Neuronal stem cell (in vitro differentiated cells): ENCODE data around the gene SLC34A3.

Experiments used
- DNase-seq: peaks from one replicate; pipeline ENCODE4 v3.0.0-alpha.2; 2013; ENCODE audit warnings: low spot score
- H2AFZ ChIP-seq: one replicate; pipeline ENCODE4 v1.6.1; 2013; ENCODE audit warnings: mild to moderate bottlenecking, low read length, inconsistent platforms
- H2AK5ac ChIP-seq: 2 replicates; pipeline ENCODE4 v1.6.1; 2013; ENCODE audit warnings: low read depth, mild to moderate bottlenecking, inconsistent platforms, low read length, moderate library complexity, mixed read lengths
- H2BK120ac ChIP-seq: 2 replicates; pipeline ENCODE4 v1.6.1; 2013; ENCODE audit warnings: low read depth, mild to moderate bottlenecking, inconsistent platforms, low read length, moderate library complexity, mixed read lengths
- H2BK12ac ChIP-seq: one replicate; pipeline ENCODE4 v1.6.1; 2013; ENCODE audit warnings: low read length, inconsistent platforms
- H2BK15ac ChIP-seq: 2 replicates; pipeline ENCODE4 v1.6.1; 2013; ENCODE audit warnings: mild to moderate bottlenecking, low read length, inconsistent platforms, mixed read lengths
- H2BK5ac ChIP-seq: one replicate; pipeline ENCODE4 v1.6.1; 2013; ENCODE audit warnings: inconsistent platforms, mild to moderate bottlenecking, low read length, moderate library complexity
- H3K14ac ChIP-seq: one replicate; pipeline ENCODE4 v1.6.1; 2013; ENCODE audit warnings: low read length, inconsistent platforms
- H3K18ac ChIP-seq: 2 replicates; pipeline ENCODE4 v1.6.1; 2013; ENCODE audit warnings: low read length, inconsistent platforms
- H3K23ac ChIP-seq: 2 replicates; pipeline ENCODE4 v1.6.1; 2013; ENCODE audit warnings: low read depth, mild to moderate bottlenecking, mixed read lengths, low read length, inconsistent platforms; ENCODE audit not compliant: poor library complexity
- H3K27ac ChIP-seq: replicated peaks from 3 replicates; pipeline ENCODE4 v1.5.1; 2013; ENCODE audit warnings: low read length, inconsistent platforms
- H3K27me3 ChIP-seq, 3 experiments: 2 replicates each; pipeline ENCODE4 v1.6.1; 2013; ENCODE audit warnings: low read length in 3 of 3, mild to moderate bottlenecking in 2 of 3, inconsistent platforms in 1 of 3, low read depth in 1 of 3, mixed read lengths in 1 of 3, moderate library complexity in 1 of 3; ENCODE audit not compliant: control insufficient read depth in 3 of 3, insufficient read depth in 3 of 3
- H3K36me3 ChIP-seq, 2 donors: replicated peaks in 1 of 2; 2 replicates each; pipeline ENCODE4 v1.6.1; 2013; ENCODE audit warnings: low read length in 2 of 2; ENCODE audit not compliant: control insufficient read depth in 2 of 2, insufficient read depth in 2 of 2
- H3K4ac ChIP-seq: 2 replicates; pipeline ENCODE4 v1.6.1; 2013; ENCODE audit warnings: inconsistent platforms, mild to moderate bottlenecking, low read length, moderate library complexity
- H3K4me1 ChIP-seq, 2 donors: 1 replicate in 1 of 2; 2 replicates in 1 of 2; pipeline ENCODE4 v1.6.1; 2013; ENCODE audit warnings: low read length in 2 of 2, low read depth in 1 of 2; ENCODE audit not compliant: control insufficient read depth in 2 of 2, insufficient read depth in 1 of 2
- H3K4me2 ChIP-seq: one replicate; pipeline ENCODE4 v1.6.1; 2013; ENCODE audit warnings: mild to moderate bottlenecking, low read length, inconsistent platforms; ENCODE audit not compliant: insufficient read depth, poor library complexity, severe bottlenecking
- H3K4me3 ChIP-seq, 2 donors: 2 replicates each; pipeline ENCODE4 v1.5.1; 2013; ENCODE audit warnings: low read length in 2 of 2, mild to moderate bottlenecking in 2 of 2, inconsistent platforms in 1 of 2, moderate library complexity in 1 of 2
- H3K79me1 ChIP-seq: one replicate; pipeline ENCODE4 v1.6.1; 2013; ENCODE audit warnings: low read depth, mild to moderate bottlenecking, inconsistent platforms, low read length, moderate library complexity
- H3K9ac ChIP-seq: one replicate; pipeline ENCODE4 v1.6.1; 2013; ENCODE audit warnings: mild to moderate bottlenecking, low read depth, low read length, inconsistent platforms; ENCODE audit not compliant: poor library complexity
- H3K9me3 ChIP-seq, 2 donors: replicated peaks in 1 of 2; 2 replicates each; pipeline versions ENCODE3 to v1.6.1; 2013; ENCODE audit warnings: low read length in 2 of 2, mild to moderate bottlenecking in 2 of 2, inconsistent platforms in 1 of 2, low read depth in 1 of 2, mixed read lengths in 1 of 2, moderate library complexity in 1 of 2; ENCODE audit not compliant: control insufficient read depth in 2 of 2, insufficient read depth in 1 of 2
- H4K8ac ChIP-seq: one replicate; pipeline ENCODE4 v1.6.1; 2013; ENCODE audit warnings: low read depth, mild to moderate bottlenecking, inconsistent platforms, low read length, moderate library complexity
- H4K91ac ChIP-seq: one replicate; pipeline ENCODE4 v1.6.1; 2013; ENCODE audit warnings: low read length, low read depth, mild to moderate bottlenecking, inconsistent platforms; ENCODE audit not compliant: poor library complexity
- WGBS, 2 donors: extraction: QIAGEN DNeasy Blood & Tissue Kit; methylation state at CpG; one replicate each; pipeline ENCODE4 v1.1.7; 2013; ENCODE audit warnings: missing lambda C conversion rate in 2 of 2, mixed read lengths in 1 of 2; ENCODE audit not compliant: insufficient read length in 2 of 2, insufficient replicate concordance in 1 of 2; ENCODE audit errors: extremely low coverage in 2 of 2; 5-methylcytosine and 5-hydroxymethylcytosine counted together

The SLC34A3 gene

DNA sequence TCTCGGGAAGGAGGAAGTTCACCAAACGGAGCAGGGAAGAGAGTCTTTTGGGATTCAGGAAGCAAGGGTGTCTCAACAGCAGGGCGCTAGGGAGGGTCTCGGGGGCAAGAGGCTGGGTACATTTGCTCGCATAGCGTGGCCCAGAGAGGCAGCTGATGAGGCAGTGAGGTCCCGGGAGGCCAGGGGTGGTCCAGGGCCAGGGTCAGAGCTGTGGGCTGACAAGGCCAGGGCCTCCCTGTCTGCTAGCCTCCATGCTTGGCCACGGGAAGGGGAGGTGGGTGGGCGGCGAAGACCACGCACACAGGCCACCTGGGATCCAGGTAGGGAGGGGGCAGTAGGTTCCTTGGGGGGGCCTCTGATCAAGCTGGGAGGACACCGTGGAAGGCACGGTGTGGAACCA lies 19.2 kb upstream of the SLC34A3 start:
- H2BK12ac ChIP-seq: no peak overlapping the region
- H2BK120ac ChIP-seq: no peak overlapping the region
- H2BK15ac ChIP-seq: no peak overlapping the region
- no peak overlapping the region for H3K4me3 ChIP-seq
- WGBS, 2 donors: no CpG with 5 or more reads among the region's 13 CpGs
- no peaks in the 10 kb centered on the region for H3K27me3 ChIP-seq
- peak overlapping the region; percentile 73 for H3K23ac ChIP-seq
- no peak for DNase-seq
- H2AFZ ChIP-seq: no peak overlapping the region
- no peak overlapping the region for H2AK5ac ChIP-seq
- H3K79me1 ChIP-seq: peaks cover 11% of the 10 kb centered on the region
- no peak overlapping the region for H4K91ac ChIP-seq
- no peak overlapping the region for H3K14ac ChIP-seq
- no peak overlapping the region for H3K4me2 ChIP-seq
- peaks cover 1 to 4% of the 10 kb centered on the region in 2 donors for H3K4me1 ChIP-seq
- no peak overlapping the region for H3K27ac ChIP-seq
- H3K9ac ChIP-seq: peak overlapping the region; percentile 21
- H3K9me3 ChIP-seq: peaks cover 0 to 1% of the 10 kb centered on the region in 2 donors
- H3K36me3 ChIP-seq: peaks cover 26 to 78% of the 10 kb centered on the region in 2 donors
- H4K8ac ChIP-seq: no peak overlapping the region
- H3K4ac ChIP-seq: no peak overlapping the region
- no peak overlapping the region for H2BK5ac ChIP-seq
- H3K18ac ChIP-seq: no peak overlapping the region

DNA sequence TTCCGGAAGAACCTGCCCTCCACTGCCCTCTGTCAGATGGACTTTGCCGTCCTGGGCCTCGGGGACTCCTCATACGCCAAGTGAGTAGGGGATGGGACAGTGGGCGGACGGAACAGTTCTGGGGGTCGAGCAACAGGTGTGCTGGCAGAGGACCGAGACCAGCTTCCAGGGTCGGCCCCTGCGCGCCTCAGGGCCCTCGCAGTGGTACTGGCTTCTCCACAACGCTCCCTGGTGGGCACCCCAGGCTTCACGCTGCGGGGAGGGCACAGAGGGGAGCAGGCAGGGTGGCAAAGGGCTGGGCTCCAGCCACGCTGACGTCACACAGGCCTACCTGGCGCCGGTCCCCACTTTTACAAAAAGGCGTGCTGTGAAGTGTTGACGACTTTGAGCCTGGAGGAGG lies 18.2 kb upstream of the SLC34A3 start:
- DNase-seq: no peak
- Histone ChIP-seq H3K9me3 (peaks cover 0 to 1% of the 10 kb centered on the region in 2 donors), H4K8ac (no peak overlapping the region), H4K91ac (no peak overlapping the region), H3K36me3 (peaks cover 22 to 69% of the 10 kb centered on the region in 2 donors), H2BK5ac (no peak overlapping the region), H3K23ac (no peak overlapping the region), H3K79me1 (peaks cover 11% of the 10 kb centered on the region), H2BK12ac (no peak overlapping the region), H3K18ac (no peak overlapping the region), H3K27me3 (no peaks in the 10 kb centered on the region), H3K27ac (no peak overlapping the region), H3K4ac (no peak overlapping the region), H2BK15ac (no peak overlapping the region), H3K4me2 (no peak overlapping the region), H3K4me1 (no peaks in the 10 kb centered on the region), H2AK5ac (no peak overlapping the region), H3K14ac (no peak overlapping the region), H2AFZ (no peak overlapping the region), H2BK120ac (no peak overlapping the region), H3K4me3 (no peak overlapping the region), H3K9ac (peak overlapping the region; percentile 78)
- no CpG with 5 or more reads among the region's 21 CpGs for WGBS, 2 donors

DNA sequence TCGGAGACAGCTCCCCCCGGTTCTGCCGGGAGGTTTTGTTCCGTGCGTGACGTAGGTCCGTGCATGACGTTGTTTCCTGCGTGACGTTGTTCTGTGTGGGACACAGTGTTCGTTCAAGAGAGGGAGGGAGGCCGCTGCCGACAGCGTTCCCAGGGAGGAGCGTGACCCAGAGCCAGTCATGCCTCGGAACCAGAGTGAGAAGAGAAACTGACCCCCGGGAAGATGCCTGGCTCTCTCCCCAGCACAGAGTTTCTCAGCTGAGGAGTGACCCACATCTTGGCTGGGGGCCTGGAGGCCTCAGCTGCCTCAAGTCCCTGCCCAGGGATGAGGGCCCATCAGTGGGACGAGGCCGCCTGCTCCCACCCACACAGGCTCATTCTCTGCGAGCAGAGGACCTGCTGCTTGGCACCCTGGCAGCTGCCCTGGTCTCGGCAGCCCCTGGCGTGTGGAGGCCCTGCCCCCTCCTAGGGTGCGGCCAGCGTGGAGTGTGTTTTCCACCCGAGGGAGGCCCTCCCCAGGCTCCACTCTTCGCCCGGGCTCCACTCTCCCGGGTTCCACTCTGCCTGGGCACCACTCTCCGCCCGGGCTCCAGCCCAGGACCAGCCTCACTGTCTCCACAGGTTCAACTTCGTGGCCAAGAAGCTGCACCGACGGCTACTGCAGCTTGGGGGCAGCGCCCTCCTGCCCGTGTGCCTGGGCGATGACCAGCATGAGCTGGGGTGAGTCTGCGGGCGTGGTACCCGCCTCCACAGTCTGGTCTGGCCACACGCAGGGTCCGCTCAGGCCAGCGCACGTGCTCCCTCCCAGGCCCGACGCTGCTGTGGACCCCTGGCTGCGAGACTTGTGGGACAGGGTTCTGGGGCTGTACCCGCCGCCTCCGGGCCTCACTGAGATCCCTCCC lies 17.3 kb upstream of the SLC34A3 start:
- Histone ChIP-seq H3K14ac (no peak overlapping the region), H2BK5ac (peak overlapping the region; percentile 39), H2BK15ac (no peak overlapping the region), H4K91ac (no peak overlapping the region), H3K27me3 (no peaks in the 10 kb centered on the region), H3K9ac (no peak overlapping the region), H3K36me3 (peaks cover 22 to 66% of the 10 kb centered on the region in 2 donors), H3K9me3 (peaks cover 0 to 1% of the 10 kb centered on the region in 2 donors), H3K4ac (no peak overlapping the region), H3K4me3 (peak overlapping the region in 1 of 2 donors; percentile 2), H2BK12ac (no peak overlapping the region), H3K23ac (no peak overlapping the region), H3K4me1 (peaks cover 0 to 2% of the 10 kb centered on the region in 2 donors), H2BK120ac (no peak overlapping the region), H2AK5ac (no peak overlapping the region), H2AFZ (no peak overlapping the region), H3K18ac (no peak overlapping the region), H4K8ac (no peak overlapping the region), H3K79me1 (peaks cover 11% of the 10 kb centered on the region), H3K27ac (no peak overlapping the region), H3K4me2 (no peak overlapping the region)
- no peak for DNase-seq
- no CpG with 5 or more reads among the region's 49 CpGs for WGBS, 2 donors

DNA sequence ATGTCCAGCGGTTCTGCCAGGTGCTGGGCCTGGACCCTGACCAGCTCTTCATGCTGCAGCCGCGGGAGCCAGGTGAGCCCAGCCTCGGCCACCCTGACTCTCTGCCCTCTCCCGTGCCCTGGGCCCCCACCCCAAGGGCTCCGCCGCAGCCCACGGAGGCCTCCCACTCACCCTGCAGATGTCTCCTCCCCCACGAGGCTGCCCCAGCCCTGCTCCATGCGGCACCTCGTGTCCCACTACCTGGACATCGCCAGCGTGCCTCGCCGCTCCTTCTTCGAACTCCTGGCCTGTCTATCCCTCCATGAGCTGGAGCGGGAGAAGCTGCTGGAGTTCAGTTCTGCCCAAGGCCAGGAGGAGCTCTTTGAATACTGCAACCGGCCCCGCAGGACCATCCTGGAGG lies 16.1 kb upstream of the SLC34A3 start:
- H4K8ac ChIP-seq: no peak overlapping the region

More for the DNA sequence above, 16.1 kb upstream of the SLC34A3 start:
- H2BK120ac ChIP-seq: no peak overlapping the region
- no peaks in the 10 kb centered on the region for H3K9me3 ChIP-seq
- no peak overlapping the region for H3K4me3 ChIP-seq
- no peak overlapping the region for H3K27ac ChIP-seq
- H3K4ac ChIP-seq: no peak overlapping the region
- peaks cover 2 to 8% of the 10 kb centered on the region in 2 donors for H3K4me1 ChIP-seq
- no peak overlapping the region for H4K91ac ChIP-seq
- peak overlapping the region; percentile 53 for H2BK5ac ChIP-seq
- H2AFZ ChIP-seq: no peak overlapping the region
- peak overlapping the region; percentile 22 for H2BK12ac ChIP-seq
- H3K27me3 ChIP-seq: no peaks in the 10 kb centered on the region
- H3K9ac ChIP-seq: no peak overlapping the region
- H3K23ac ChIP-seq: no peak overlapping the region
- H2BK15ac ChIP-seq: no peak overlapping the region
- H3K18ac ChIP-seq: no peak overlapping the region
- no peak overlapping the region for H3K14ac ChIP-seq
- WGBS, 2 donors: no CpG with 5 or more reads among the region's 19 CpGs
- DNase-seq: no peak
- H3K79me1 ChIP-seq: peaks cover 11% of the 10 kb centered on the region
- H3K36me3 ChIP-seq: peaks cover 17 to 54% of the 10 kb centered on the region in 2 donors
- no peak overlapping the region for H2AK5ac ChIP-seq
- no peak overlapping the region for H3K4me2 ChIP-seq
